Muscle layer of duodenum (tissue), 2 donors: ENCODE results near the gene SH3RF3.

ENCODE experiments used
- H3K27ac ChIP-seq: one replicate; pipeline ENCODE4 v1.7.0; 2013; ENCODE audit warnings: mild to moderate bottlenecking, low read length
- H3K27me3 ChIP-seq: one replicate; pipeline ENCODE4 v1.7.0; 2013; ENCODE audit warnings: low read depth, mild to moderate bottlenecking, control low read depth, low read length
- H3K36me3 ChIP-seq, 2 donors: one replicate each; pipeline ENCODE4 v1.7.0; 2013; ENCODE audit warnings: low read length in 2 of 2, control low read depth in 1 of 2, mild to moderate bottlenecking in 1 of 2; ENCODE audit not compliant: insufficient read depth in 2 of 2, control insufficient read depth in 1 of 2
- H3K4me1 ChIP-seq, 2 donors: one replicate each; pipeline ENCODE4 v1.7.0; 2013; ENCODE audit warnings: low read length in 2 of 2, mild to moderate bottlenecking in 2 of 2, control low read depth in 1 of 2, moderate library complexity in 1 of 2; ENCODE audit not compliant: insufficient read depth in 2 of 2, control insufficient read depth in 1 of 2
- H3K4me3 ChIP-seq, 2 donors: one replicate each; pipeline ENCODE4 v1.7.0; 2013; ENCODE audit warnings: low read length in 2 of 2, low read depth in 1 of 2, mild to moderate bottlenecking in 1 of 2
- H3K9me3 ChIP-seq, 2 donors: one replicate each; pipeline ENCODE4 v1.7.0; 2013; ENCODE audit warnings: low read length in 2 of 2, control low read depth in 1 of 2, mild to moderate bottlenecking in 1 of 2; ENCODE audit not compliant: control insufficient read depth in 1 of 2
- donor health status: healthy.

Gene SH3RF3

GRCh38 chr2:109317471-109318095 lies 188.6 kb downstream of the SH3RF3 start:
- Histone ChIP-seq H3K36me3 (no peaks in the 10 kb centered on the region), H3K27ac (peak overlapping the region; percentile 61), H3K9me3 (no peaks in the 10 kb centered on the region), H3K4me1 (peaks cover 8 to 17% of the 10 kb centered on the region in 2 donors), H3K4me3 (no peak overlapping the region), H3K27me3 (no peaks in the 10 kb centered on the region)

DNA sequence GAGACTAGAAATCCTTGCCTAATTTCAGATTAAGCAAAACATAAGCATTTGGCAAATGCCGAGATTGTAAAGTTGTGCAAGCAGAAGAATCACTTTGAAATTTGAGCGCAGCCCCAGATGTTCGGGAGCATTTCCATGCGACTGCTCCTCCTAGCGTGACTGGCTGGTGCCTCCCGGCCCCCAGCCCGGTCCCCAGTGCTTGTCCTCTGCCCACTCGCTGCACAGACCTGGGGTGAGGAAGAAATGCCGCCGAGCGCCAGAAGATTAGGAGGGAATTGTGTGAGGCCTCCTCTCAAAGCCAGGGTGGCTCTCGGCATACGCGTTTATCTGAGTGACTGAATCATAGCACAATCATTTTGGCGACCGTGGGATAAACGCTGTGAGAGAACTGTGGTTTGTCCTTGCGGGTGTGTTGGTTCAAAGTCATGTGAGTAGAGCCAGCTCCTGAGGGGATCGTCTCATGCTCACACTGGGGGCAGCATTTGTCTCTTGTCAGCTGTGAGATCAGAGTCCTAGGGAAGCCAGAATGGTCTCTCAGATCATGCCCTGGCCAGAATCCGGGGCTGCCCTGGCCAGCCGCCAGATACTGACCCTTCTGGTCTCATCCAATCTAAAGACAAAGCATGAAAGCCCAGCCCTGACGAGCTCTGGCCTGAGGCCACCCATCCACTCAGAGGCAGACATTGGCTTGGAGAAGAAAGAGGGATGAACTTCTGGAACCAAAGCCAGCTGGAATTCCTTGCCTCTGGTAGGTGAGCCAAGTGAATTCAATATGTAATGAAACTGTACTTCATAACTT lies 189.3 kb downstream of the SH3RF3 start:
- Histone ChIP-seq H3K4me1 (peaks cover 11 to 23% of the 10 kb centered on the region in 2 donors), H3K27ac (peak overlapping the region; percentile 61), H3K36me3 (no peaks in the 10 kb centered on the region), H3K4me3 (no peak overlapping the region), H3K27me3 (no peaks in the 10 kb centered on the region), H3K9me3 (no peaks in the 10 kb centered on the region)

DNA sequence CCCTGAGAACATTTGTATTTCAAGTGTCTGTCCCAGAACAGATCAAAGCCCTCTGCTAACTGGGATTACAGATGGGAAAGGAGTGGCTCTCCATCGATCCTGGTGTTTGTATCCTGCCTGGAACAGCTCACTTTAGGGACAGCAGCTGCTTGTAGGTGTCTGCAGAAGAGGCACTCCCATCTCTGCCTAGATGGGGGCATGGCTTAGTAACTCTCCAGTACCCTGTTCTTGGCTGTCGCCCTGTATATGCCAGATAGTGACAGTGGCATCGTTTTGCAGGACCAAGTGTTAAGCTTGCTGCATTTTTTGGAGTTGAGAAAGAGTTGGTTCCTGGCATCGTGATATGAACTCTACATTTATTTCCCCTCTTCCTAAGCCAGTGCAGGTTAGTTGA lies 189.9 kb downstream of the SH3RF3 start:
- Histone ChIP-seq H3K4me1 (peaks cover 11 to 23% of the 10 kb centered on the region in 2 donors), H3K27ac (peak overlapping the region; percentile 61), H3K4me3 (no peak overlapping the region), H3K36me3 (no peaks in the 10 kb centered on the region), H3K9me3 (no peaks in the 10 kb centered on the region), H3K27me3 (no peaks in the 10 kb centered on the region)

GRCh38 chr2:109320195-109320922 lies 191.4 kb downstream of the SH3RF3 start:
- no peaks in the 10 kb centered on the region for H3K27me3 ChIP-seq
- H3K4me1 ChIP-seq: peaks cover 11 to 24% of the 10 kb centered on the region in 2 donors
- H3K9me3 ChIP-seq: no peaks in the 10 kb centered on the region
- no peak overlapping the region for H3K4me3 ChIP-seq
- no peaks in the 10 kb centered on the region for H3K36me3 ChIP-seq
- no peak overlapping the region for H3K27ac ChIP-seq

- peak overlapping the region; percentile 58 for H3K27ac ChIP-seq
- H3K4me1 ChIP-seq: peaks cover 11 to 27% of the 10 kb centered on the region in 2 donors
- H3K36me3 ChIP-seq: no peaks in the 10 kb centered on the region
- no peak overlapping the region for H3K4me3 ChIP-seq
- no peaks in the 10 kb centered on the region for H3K27me3 ChIP-seq
- no peaks in the 10 kb centered on the region for H3K9me3 ChIP-seq
Observed at GRCh38 chr2:109321570-109321969, 192.6 kb downstream of the SH3RF3 start.

GRCh38 chr2:109322111-109322510 lies 193.1 kb downstream of the SH3RF3 start:
- H3K4me3 ChIP-seq: no peak overlapping the region
- H3K9me3 ChIP-seq: no peaks in the 10 kb centered on the region
- H3K27ac ChIP-seq: peak overlapping the region; percentile 58
- peaks cover 11 to 27% of the 10 kb centered on the region in 2 donors for H3K4me1 ChIP-seq
- H3K36me3 ChIP-seq: no peaks in the 10 kb centered on the region
- no peaks in the 10 kb centered on the region for H3K27me3 ChIP-seq

- H3K36me3 ChIP-seq: no peaks in the 10 kb centered on the region
- no peaks in the 10 kb centered on the region for H3K9me3 ChIP-seq
- no peak overlapping the region for H3K4me3 ChIP-seq
- peaks cover 11 to 27% of the 10 kb centered on the region in 2 donors for H3K4me1 ChIP-seq
- H3K27me3 ChIP-seq: no peaks in the 10 kb centered on the region
- H3K27ac ChIP-seq: no peak overlapping the region
Observed at GRCh38 chr2:109322641-109323040, 193.6 kb downstream of the SH3RF3 start.

GRCh38 chr2:109324861-109325260 lies 195.9 kb downstream of the SH3RF3 start:
- no peak overlapping the region for H3K27ac ChIP-seq

GRCh38 chr2:109325570-109325969 lies 196.6 kb downstream of the SH3RF3 start:
- H3K27ac ChIP-seq: no peak overlapping the region
- no peak overlapping the region for H3K4me3 ChIP-seq
- peaks cover 6 to 16% of the 10 kb centered on the region in 2 donors for H3K4me1 ChIP-seq
- no peaks in the 10 kb centered on the region for H3K27me3 ChIP-seq
- H3K9me3 ChIP-seq: no peaks in the 10 kb centered on the region
- no peaks in the 10 kb centered on the region for H3K36me3 ChIP-seq

More at GRCh38 chr2:109324861-109325260, 195.9 kb downstream of the SH3RF3 start:
- no peak overlapping the region for H3K4me3 ChIP-seq
- H3K9me3 ChIP-seq: no peaks in the 10 kb centered on the region
- no peaks in the 10 kb centered on the region for H3K27me3 ChIP-seq
- no peaks in the 10 kb centered on the region for H3K36me3 ChIP-seq
- H3K4me1 ChIP-seq: peaks cover 6 to 16% of the 10 kb centered on the region in 2 donors

GRCh38 chr2:109326306-109326705 lies 197.3 kb downstream of the SH3RF3 start:
- Histone ChIP-seq H3K9me3 (no peaks in the 10 kb centered on the region), H3K27ac (no peak overlapping the region), H3K27me3 (no peaks in the 10 kb centered on the region), H3K4me1 (peaks cover 6 to 16% of the 10 kb centered on the region in 2 donors), H3K36me3 (no peaks in the 10 kb centered on the region), H3K4me3 (no peak overlapping the region)

DNA sequence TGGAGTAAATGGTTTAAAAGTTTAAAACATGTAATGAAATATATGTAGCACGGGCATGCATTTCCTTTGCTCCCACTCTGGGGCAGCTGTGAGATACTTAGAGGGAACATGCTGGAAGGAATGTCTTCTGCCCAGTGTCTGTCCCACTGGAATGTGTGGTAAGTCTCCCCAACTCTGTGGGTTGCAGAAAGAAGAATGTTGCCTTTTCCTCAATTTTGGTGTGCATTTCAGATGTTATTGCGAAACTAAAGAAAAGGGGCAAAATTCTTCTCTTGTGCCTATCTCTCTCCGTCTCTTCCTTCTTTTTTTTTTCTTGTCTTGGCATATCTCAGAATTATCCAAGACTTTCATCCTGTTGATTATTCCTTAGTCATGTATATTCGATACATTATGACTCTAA lies 201.1 kb downstream of the SH3RF3 start:
- Histone ChIP-seq H3K27ac (no peak overlapping the region), H3K27me3 (no peaks in the 10 kb centered on the region), H3K4me3 (no peak overlapping the region), H3K9me3 (no peaks in the 10 kb centered on the region), H3K36me3 (no peaks in the 10 kb centered on the region), H3K4me1 (peaks cover 16 to 20% of the 10 kb centered on the region in 2 donors)
